SK-N-SH (cell line): ENCODE measurements around the gene LDLRAP1. TPM values are rescaled to one million over a fixed set of nuclear protein-coding genes. Genes with fewer than 3 reads are reported as not detected.

ENCODE experiments used
- CTCF ChIA-PET: fragments of 300-600, 350-600 bp; formaldehyde crosslinking; extraction: SDS; loops from one replicate; lab custom pipeline; 2021; lab: Yijun Ruan, JAX
- POLR2A ChIA-PET: fragments of 350-600 bp; sonication (Branson Sonifier 250); formaldehyde crosslinking; extraction: SDS; loops from one replicate; lab custom pipeline; 2020; ENCODE audit warnings: antibody characterized with exemption, inconsistent platforms; lab: Yijun Ruan, JAX
- DNase-seq: peaks from one replicate; pipeline ENCODE4 v3.0.0; 2012
- H2AFZ ChIP-seq: fragments of 200-600 bp; sonication (generic); 2 replicates; pipeline ENCODE4 v1.8.1; 2016; ENCODE audit warnings: antibody characterized with exemption, mild to moderate bottlenecking, low read depth
- H3F3A ChIP-seq: fragments of 200-600 bp; sonication (generic); replicated peaks from 2 replicates; pipeline ENCODE3; 2016; ENCODE audit warnings: antibody characterized with exemption, mild to moderate bottlenecking; ENCODE audit not compliant: insufficient read depth
- H3K27ac ChIP-seq, 2 experiments: fragments of 200-500 bp in 1 of 2; fragments of 200-600 bp in 1 of 2; sonication (Bioruptor generic) in 1 of 2; sonication (generic), shearing (Covaris generic) in 1 of 2; 2 replicates each; pipeline versions ENCODE4 v1.5.1 to v1.6.1; 2014 to 2016; ENCODE audit warnings: low read depth in 2 of 2, inconsistent platforms in 1 of 2, low read length in 1 of 2, mild to moderate bottlenecking in 1 of 2, mixed read lengths in 1 of 2
- H3K27me3 ChIP-seq: fragments of 200-600 bp; sonication (generic), shearing (Covaris generic); 2 replicates; pipeline ENCODE4 v1.6.1; 2016; ENCODE audit warnings: mixed run types; ENCODE audit not compliant: insufficient read depth
- H3K36me3 ChIP-seq, 2 experiments: fragments of 200-500 bp in 1 of 2; fragments of 200-600 bp in 1 of 2; sonication (Bioruptor generic) in 1 of 2; sonication (generic) in 1 of 2; replicated peaks in 1 of 2; 2 replicates each; pipeline versions ENCODE3 to v1.5.1; 2014 to 2016; ENCODE audit warnings: low read length in 1 of 2, mild to moderate bottlenecking in 1 of 2; ENCODE audit not compliant: insufficient read depth in 2 of 2, control insufficient read depth in 1 of 2
- H3K4me1 ChIP-seq, 2 experiments: fragments of 200-500 bp in 1 of 2; fragments of 200-600 bp in 1 of 2; sonication (Bioruptor generic) in 1 of 2; sonication (generic), shearing (Covaris generic) in 1 of 2; 2 replicates each; pipeline versions ENCODE4 v1.5.1 to v1.6.1; 2014 to 2016; ENCODE audit warnings: low read depth in 1 of 2, low read length in 1 of 2, mixed run types in 1 of 2; ENCODE audit not compliant: insufficient read depth in 2 of 2, control insufficient read depth in 1 of 2
- H3K4me2 ChIP-seq: fragments of 200-600 bp; sonication (generic), shearing (Covaris generic); 2 replicates; pipeline ENCODE4 v1.6.1; 2017; ENCODE audit warnings: mixed run types
- H3K4me3 ChIP-seq, 2 experiments: fragments of 200-500 bp in 1 of 2; fragments of 200-600 bp in 1 of 2; sonication (Bioruptor generic) in 1 of 2; sonication (generic), shearing (Covaris generic) in 1 of 2; 2 replicates each; pipeline versions ENCODE4 v1.5.1 to v1.8.1; 2014 to 2016; ENCODE audit warnings: low read depth in 2 of 2, inconsistent platforms in 1 of 2, low read length in 1 of 2, mild to moderate bottlenecking in 1 of 2, mixed read lengths in 1 of 2, moderate library complexity in 1 of 2
- H3K79me2 ChIP-seq: fragments of 200-600 bp; sonication (generic); 2 replicates; pipeline ENCODE4 v1.8.1; 2017; ENCODE audit warnings: mild to moderate bottlenecking; ENCODE audit not compliant: insufficient read depth
- H3K9ac ChIP-seq: fragments of 200-600 bp; sonication (generic); 2 replicates; pipeline ENCODE4 v1.6.1; 2017; ENCODE audit warnings: mixed run types
- H3K9me2 ChIP-seq: fragments of 200-600 bp; sonication (generic); 2 replicates; pipeline ENCODE4 v1.6.1; 2017; ENCODE audit warnings: mixed run types
- H3K9me3 ChIP-seq: fragments of 200-600 bp; sonication (generic); 2 replicates; pipeline ENCODE4 v1.6.1; 2017; ENCODE audit warnings: mixed run types, mild to moderate bottlenecking, moderate library complexity
- H4K20me1 ChIP-seq: fragments of 200-600 bp; sonication (generic); 2 replicates; pipeline ENCODE4 v1.6.1; 2017; ENCODE audit warnings: mild to moderate bottlenecking, mixed run types; ENCODE audit not compliant: insufficient read depth
- CHD2 ChIP-seq: fragments of 150-350 bp; IDR thresholded peaks from 2 replicates; pipeline ENCODE4 v1.6.1; 2018; ENCODE audit warnings: low read length; ENCODE audit not compliant: partially characterized antibody
- ELF1 ChIP-seq: IDR thresholded peaks from 2 replicates; pipeline ENCODE4 v1.4.0; 2012
- EP300 ChIP-seq, 2 experiments: IDR thresholded peaks; 2 replicates each; pipeline versions ENCODE4 v1.4.0 to v1.6.1; 2012; ENCODE audit warnings: borderline replicate concordance in 1 of 2, low read depth in 1 of 2, low read length in 1 of 2
- FOXJ3 ChIP-seq: sonication (generic); formaldehyde crosslinking; IDR thresholded peaks from 2 replicates; pipeline ENCODE4 v1.5.1; 2020; ENCODE audit warnings: mild to moderate bottlenecking, missing genetic modification reagents
- GABPA ChIP-seq: IDR thresholded peaks from 2 replicates; pipeline ENCODE4 v1.4.0; 2012; ENCODE audit warnings: low read depth, mild to moderate bottlenecking
- MXI1 ChIP-seq: IDR thresholded peaks from 2 replicates; pipeline ENCODE4 v1.6.1; 2012; ENCODE audit warnings: mild to moderate bottlenecking, low read depth, low read length, improper control_type of control experiment
- NFIC ChIP-seq: IDR thresholded peaks from 2 replicates; pipeline ENCODE4 v1.4.0; 2012; ENCODE audit warnings: borderline replicate concordance
- RCOR1 ChIP-seq: fragments of 150-350 bp; IDR thresholded peaks from 2 replicates; pipeline ENCODE4 v1.6.1; 2017; ENCODE audit warnings: antibody characterized with exemption, low read length
- RFX5 ChIP-seq: IDR thresholded peaks from 2 replicates; pipeline ENCODE4 v1.6.1; 2012; ENCODE audit warnings: mild to moderate bottlenecking, improper control_type of control experiment, low read length
- SIN3A ChIP-seq: IDR thresholded peaks from 2 replicates; pipeline ENCODE4 v1.6.1; 2012; ENCODE audit warnings: low read depth, mild to moderate bottlenecking, low read length, moderate library complexity, borderline replicate concordance
- SMC3 ChIP-seq: IDR thresholded peaks from 2 replicates; pipeline ENCODE4 v1.6.1; 2012; ENCODE audit warnings: low read depth, low read length, improper control_type of control experiment
- TCF12 ChIP-seq: IDR thresholded peaks from 2 replicates; pipeline ENCODE4 v1.4.0; 2012
- YY1 ChIP-seq: IDR thresholded peaks from 2 replicates; pipeline ENCODE4 v1.4.0; 2012; ENCODE audit warnings: low read depth, mild to moderate bottlenecking
- WGBS: methylation state at CpG from one replicate; pipeline ENCODE4 v1.1.6; 2017; ENCODE audit warnings: low lambda C conversion rate; 5-methylcytosine and 5-hydroxymethylcytosine counted together
- polyA plus RNA-seq, 3 experiments: library from polyadenylated mRNA; depleted of rRNA; stranded (reverse); fragments of >200 nt; gene quantifications; 2 replicates each; pipeline ENCODE4 v1.2.3, GENCODE V29; 2012
- TF ChIP-seq, protein P1 (sequence below): fragments of 150-350 bp; IDR thresholded peaks from 2 replicates; pipeline ENCODE4 v1.6.1; 2016; ENCODE audit warnings: mild to moderate bottlenecking, low read depth, low read length
- TF ChIP-seq, protein P2 (sequence below): IDR thresholded peaks from 2 replicates; pipeline ENCODE4 v1.4.0; 2012; ENCODE audit warnings: low read depth
- TF ChIP-seq, protein P3 (sequence below): fragments of 150-350 bp; IDR thresholded peaks from 2 replicates; pipeline ENCODE4 v1.6.1; 2017; ENCODE audit warnings: antibody characterized with exemption, low read length, low read depth, borderline replicate concordance
- TF ChIP-seq, protein P4 (sequence below): IDR thresholded peaks from 2 replicates; pipeline ENCODE4; 2012
- TF ChIP-seq, protein P5 (sequence below): fragments of 200-600 bp; sonication (generic); IDR thresholded peaks from 2 replicates; pipeline ENCODE4 v1.6.1; 2017; ENCODE audit warnings: antibody characterized with exemption, mild to moderate bottlenecking, moderate library complexity
- TF ChIP-seq, protein P6 (sequence below): IDR thresholded peaks from 2 replicates; pipeline ENCODE4 v1.4.0; 2012; ENCODE audit warnings: low read depth, borderline replicate concordance

Gene LDLRAP1
- polyA plus RNA-seq, 1 of the 3 experiments (the other 2 are of a cell fraction) = 19.1 TPM

DNA sequence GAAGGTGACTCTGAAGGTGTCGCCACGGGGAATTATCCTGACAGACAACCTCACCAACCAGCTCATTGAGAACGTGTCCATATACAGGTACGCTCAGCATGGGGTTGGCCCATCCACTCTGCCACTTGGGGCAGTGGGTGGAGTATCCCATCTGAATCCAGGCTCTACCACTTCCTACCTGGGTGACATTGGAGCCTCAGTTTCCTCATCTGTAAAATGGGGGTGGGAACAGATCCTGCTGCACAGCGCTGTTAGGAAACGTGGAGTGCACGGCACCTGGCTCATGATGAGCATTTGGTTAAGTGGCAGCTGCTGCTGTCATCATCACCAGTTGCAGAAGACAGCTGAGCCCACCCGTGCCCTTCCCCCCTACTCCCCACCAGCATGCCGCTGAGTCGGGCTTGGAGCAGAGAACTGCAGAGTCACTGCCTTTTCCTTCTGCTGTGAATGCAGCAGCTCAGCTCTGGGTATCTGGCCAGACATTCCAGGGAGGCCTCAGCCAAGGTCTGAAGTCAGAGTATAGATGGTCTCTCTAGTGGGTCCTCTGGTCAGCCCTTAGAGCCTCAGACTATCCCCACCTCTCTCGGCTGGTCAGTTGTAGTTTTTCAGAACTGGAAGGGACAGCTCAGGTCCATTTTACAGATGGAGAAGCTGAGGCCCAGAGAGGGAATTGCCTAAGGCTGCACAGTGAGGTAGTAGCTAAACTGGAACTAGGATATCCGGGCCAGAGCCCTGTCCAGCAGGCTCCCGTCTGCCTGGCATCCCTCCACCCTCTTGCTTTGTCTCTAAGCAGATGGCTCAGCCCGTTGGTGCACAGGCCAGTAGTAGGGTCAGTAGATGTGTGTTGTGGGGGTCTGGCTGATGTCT lies 11.7 kb downstream of the LDLRAP1 start:
- no peaks in the 10 kb centered on the region for H3F3A ChIP-seq
- DNase-seq = no peak
- 94% methylated on average over 7 of the region's 14 CpGs for WGBS
- H3K9ac ChIP-seq = no peak overlapping the region
- no peak overlapping the region for H2AFZ ChIP-seq
- TF ChIP-seq, protein P1, sequence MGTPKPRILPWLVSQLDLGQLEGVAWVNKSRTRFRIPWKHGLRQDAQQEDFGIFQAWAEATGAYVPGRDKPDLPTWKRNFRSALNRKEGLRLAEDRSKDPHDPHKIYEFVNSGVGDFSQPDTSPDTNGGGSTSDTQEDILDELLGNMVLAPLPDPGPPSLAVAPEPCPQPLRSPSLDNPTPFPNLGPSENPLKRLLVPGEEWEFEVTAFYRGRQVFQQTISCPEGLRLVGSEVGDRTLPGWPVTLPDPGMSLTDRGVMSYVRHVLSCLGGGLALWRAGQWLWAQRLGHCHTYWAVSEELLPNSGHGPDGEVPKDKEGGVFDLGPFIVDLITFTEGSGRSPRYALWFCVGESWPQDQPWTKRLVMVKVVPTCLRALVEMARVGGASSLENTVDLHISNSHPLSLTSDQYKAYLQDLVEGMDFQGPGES = no peak
- TF ChIP-seq, protein P2, sequence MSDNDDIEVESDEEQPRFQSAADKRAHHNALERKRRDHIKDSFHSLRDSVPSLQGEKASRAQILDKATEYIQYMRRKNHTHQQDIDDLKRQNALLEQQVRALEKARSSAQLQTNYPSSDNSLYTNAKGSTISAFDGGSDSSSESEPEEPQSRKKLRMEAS = no peak
- TF ChIP-seq RFX5 (no peak), FOXJ3 (CRISPR knock-in tag) (no peak), GABPA (no peak), YY1 (no peak), SIN3A (no peak), TCF12 (no peak), ELF1 (no peak), NFIC (no peak), RCOR1 (no peak), MXI1 (no peak), CHD2 (no peak), EP300 (IDR thresholded peaks at IDR 0.05; ENCODE audit: borderline replicate concordance in 1 of 2, low read depth in 1 of 2, low read length in 1 of 2) (no peak), SMC3 (no peak)
- TF ChIP-seq, protein P3, sequence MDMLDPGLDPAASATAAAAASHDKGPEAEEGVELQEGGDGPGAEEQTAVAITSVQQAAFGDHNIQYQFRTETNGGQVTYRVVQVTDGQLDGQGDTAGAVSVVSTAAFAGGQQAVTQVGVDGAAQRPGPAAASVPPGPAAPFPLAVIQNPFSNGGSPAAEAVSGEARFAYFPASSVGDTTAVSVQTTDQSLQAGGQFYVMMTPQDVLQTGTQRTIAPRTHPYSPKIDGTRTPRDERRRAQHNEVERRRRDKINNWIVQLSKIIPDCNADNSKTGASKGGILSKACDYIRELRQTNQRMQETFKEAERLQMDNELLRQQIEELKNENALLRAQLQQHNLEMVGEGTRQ = no peak
- TF ChIP-seq, protein P4, sequence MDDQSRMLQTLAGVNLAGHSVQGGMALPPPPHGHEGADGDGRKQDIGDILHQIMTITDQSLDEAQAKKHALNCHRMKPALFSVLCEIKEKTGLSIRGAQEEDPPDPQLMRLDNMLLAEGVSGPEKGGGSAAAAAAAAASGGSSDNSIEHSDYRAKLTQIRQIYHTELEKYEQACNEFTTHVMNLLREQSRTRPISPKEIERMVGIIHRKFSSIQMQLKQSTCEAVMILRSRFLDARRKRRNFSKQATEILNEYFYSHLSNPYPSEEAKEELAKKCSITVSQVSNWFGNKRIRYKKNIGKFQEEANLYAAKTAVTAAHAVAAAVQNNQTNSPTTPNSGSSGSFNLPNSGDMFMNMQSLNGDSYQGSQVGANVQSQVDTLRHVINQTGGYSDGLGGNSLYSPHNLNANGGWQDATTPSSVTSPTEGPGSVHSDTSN = no peak
- TF ChIP-seq, protein P5, sequence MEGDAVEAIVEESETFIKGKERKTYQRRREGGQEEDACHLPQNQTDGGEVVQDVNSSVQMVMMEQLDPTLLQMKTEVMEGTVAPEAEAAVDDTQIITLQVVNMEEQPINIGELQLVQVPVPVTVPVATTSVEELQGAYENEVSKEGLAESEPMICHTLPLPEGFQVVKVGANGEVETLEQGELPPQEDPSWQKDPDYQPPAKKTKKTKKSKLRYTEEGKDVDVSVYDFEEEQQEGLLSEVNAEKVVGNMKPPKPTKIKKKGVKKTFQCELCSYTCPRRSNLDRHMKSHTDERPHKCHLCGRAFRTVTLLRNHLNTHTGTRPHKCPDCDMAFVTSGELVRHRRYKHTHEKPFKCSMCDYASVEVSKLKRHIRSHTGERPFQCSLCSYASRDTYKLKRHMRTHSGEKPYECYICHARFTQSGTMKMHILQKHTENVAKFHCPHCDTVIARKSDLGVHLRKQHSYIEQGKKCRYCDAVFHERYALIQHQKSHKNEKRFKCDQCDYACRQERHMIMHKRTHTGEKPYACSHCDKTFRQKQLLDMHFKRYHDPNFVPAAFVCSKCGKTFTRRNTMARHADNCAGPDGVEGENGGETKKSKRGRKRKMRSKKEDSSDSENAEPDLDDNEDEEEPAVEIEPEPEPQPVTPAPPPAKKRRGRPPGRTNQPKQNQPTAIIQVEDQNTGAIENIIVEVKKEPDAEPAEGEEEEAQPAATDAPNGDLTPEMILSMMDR = no peak
- TF ChIP-seq, protein P6, sequence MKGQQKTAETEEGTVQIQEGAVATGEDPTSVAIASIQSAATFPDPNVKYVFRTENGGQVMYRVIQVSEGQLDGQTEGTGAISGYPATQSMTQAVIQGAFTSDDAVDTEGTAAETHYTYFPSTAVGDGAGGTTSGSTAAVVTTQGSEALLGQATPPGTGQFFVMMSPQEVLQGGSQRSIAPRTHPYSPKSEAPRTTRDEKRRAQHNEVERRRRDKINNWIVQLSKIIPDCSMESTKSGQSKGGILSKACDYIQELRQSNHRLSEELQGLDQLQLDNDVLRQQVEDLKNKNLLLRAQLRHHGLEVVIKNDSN = no peak
- H4K20me1 ChIP-seq = peaks cover 26% of the 10 kb centered on the region
- no peaks in the 10 kb centered on the region for H3K9me2 ChIP-seq
- peaks cover 0 to 9% of the 10 kb centered on the region in 2 experiments for H3K36me3 ChIP-seq
- POLR2A ChIA-PET = no interaction called here
- H3K4me2 ChIP-seq = no peak overlapping the region
- no peak overlapping the region for H3K4me3 ChIP-seq
- H3K27ac ChIP-seq = no peak overlapping the region
- no peaks in the 10 kb centered on the region for H3K27me3 ChIP-seq
- H3K79me2 ChIP-seq = peaks cover 8% of the 10 kb centered on the region; the same call in 1 of the 2 replicates
- peaks cover 5 to 7% of the 10 kb centered on the region in 2 experiments; a peak in 1 of 4 replicates for H3K4me1 ChIP-seq
- CTCF ChIA-PET = interaction anchor here (1.2 to 7.3 kb wide), 4 partner anchors 8 to 35 kb away, joined by 3 to 50 read pairs (median 4); no protein-coding TSS in a partner anchor
- H3K9me3 ChIP-seq = no peaks in the 10 kb centered on the region
